22Rv1 (cell line): ENCODE data around the gene KCNIP1.

ENCODE experiments used
- H3K27ac ChIP-seq: fragments of 450-650 bp; 2 replicates; pipeline ENCODE4 v1.5.1; 2017
- CTCF ChIP-seq: fragments of 450-650 bp; IDR thresholded peaks from 2 replicates; pipeline ENCODE4 v1.5.1; 2017; ENCODE audit warnings: mild to moderate bottlenecking
- ZFX ChIP-seq: fragments of 450-650 bp; IDR thresholded peaks from 2 replicates; pipeline ENCODE4 v1.6.1; 2017; ENCODE audit warnings: antibody characterized with exemption, borderline replicate concordance

The KCNIP1 gene

DNA sequence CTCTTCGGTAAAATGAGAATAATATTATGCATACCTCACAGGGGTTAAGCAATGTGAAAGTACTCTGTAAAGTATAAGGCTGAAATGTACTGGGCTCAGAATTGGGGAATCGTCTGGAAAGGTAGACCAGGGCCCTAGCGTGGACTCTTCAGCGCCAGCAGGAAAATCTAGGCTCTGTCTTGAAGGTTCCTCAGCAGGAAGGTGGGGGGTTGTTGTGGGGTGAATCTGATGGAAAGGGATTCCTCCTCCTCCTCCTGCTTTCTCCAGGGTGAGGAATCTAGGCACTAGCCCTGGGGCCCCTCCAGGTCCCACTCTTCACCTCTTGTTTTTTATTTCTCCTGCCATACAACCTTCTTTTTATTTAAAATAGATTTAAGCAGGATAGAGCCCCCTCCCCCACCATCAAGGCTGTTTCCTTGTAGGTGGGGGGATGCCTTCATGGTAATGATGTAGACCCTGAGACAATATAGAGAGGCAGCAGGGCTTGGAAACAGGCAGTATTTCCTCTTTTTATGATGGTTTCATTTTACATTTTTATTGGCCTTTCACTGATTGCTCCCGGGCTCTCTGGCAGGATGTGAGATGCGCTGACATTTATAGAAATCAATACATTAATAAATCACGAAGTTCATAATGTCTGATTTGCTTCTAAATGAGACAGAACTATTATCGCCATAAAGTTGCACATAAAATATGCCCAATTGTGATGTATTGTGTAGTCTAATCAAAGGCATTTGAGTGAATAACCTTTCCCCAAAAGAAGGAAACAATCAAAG, 200.8 kb downstream of the KCNIP1 start:
- TF ChIP-seq ZFX, result no peak
- no peak for TF ChIP-seq CTCF
- H3K27ac ChIP-seq, result no peak overlapping the region

GRCh38 chr5:170709640-170710039, 205.8 kb downstream of the KCNIP1 start:
- no peak overlapping the region for H3K27ac ChIP-seq
- no peak for TF ChIP-seq ZFX
- TF ChIP-seq CTCF, result no peak

- TF ChIP-seq ZFX (no peak), CTCF (no peak)
- no peak overlapping the region for H3K27ac ChIP-seq
Measured at GRCh38 chr5:170711300-170711699, 207.5 kb downstream of the KCNIP1 start.

DNA sequence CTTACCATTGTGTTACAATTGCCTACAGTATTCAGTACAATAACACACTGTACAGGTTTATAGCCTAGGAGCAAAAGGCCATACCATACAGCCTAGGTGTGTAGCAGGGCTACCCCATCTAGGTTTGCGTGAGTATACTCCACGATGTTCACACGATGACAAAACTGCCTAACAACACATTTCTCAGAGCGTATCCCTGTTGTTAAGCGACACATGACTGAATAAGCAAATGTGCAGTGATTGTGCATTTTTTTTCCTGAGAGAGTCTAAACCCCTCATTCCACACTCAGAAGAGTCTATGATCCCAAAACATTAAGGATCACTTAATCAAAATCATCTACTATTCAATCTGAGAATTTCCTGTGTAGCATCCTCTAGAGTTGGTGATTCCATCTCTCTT, 211.3 kb downstream of the KCNIP1 start:
- no peak for TF ChIP-seq ZFX
- TF ChIP-seq CTCF, result no peak
- no peak overlapping the region for H3K27ac ChIP-seq

DNA sequence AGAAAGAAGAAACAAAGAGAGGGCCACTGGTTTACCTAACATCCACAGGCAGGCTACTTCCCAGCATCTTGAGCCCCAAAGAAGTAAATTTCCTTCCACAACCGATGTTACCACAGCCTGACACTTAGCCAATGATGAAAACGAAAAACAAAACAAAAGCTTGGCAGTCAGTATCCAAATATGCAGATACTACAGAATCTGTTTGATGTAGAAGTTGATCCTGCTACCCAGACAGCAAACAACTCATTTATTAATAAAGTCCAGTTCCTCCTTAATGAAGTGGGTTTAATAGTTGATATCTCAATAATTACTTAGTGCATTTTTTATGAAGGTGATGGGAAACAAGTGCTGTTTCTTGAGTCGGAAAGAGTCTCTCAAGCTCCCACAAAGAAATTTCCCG, 212.6 kb downstream of the KCNIP1 start:
- no peak for TF ChIP-seq CTCF
- TF ChIP-seq ZFX, result no peak
- no peak overlapping the region for H3K27ac ChIP-seq

DNA sequence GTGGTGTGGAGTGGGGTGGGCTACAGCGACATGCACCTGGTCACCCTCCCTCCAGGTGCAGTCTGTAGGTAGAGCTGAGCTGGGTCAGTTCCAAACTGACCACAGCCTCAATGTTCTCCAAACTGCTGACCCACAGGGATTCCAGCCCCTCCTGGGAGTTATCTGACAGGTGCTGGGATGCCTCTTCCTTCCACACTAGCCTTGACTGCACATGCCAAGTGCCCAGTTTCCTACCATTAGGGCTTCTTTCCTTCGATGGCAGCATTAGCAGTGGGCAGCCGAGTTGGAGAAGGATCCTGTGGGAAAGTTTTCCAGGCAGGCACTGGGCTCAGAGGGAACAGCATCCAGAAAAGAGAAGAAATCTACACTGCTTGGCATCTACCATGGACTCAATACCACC, 215.7 kb downstream of the KCNIP1 start:
- H3K27ac ChIP-seq, result no peak overlapping the region
- TF ChIP-seq CTCF (no peak), ZFX (no peak)

DNA sequence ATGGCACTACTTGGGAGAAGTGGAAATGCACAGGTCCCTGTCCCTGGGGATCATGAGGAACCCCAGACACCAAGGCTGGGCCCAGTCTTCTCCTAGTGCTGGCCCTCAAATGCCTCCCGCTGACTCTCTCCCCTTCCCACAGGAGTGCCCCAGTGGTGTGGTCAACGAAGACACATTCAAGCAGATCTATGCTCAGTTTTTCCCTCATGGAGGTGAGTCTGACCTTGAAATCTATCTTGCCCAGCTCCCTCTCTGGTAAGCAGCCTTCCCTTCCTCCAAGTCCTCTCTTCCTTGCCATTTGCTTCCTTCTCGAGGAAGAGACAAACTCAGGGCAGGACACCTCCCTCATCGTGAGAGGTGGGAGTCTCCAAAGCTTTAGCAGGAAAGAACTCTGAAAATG, 216.4 kb downstream of the KCNIP1 start:
- TF ChIP-seq ZFX, result no peak
- no peak for TF ChIP-seq CTCF
- H3K27ac ChIP-seq, result no peak overlapping the region
